ENCODE measurements around the gene EOLA1. TPM values are rescaled to one million over a fixed set of nuclear protein-coding genes. Genes with fewer than 3 reads are reported as not detected.
A peak's percentile ranks its signal among the peaks of the same experiment; 100 is the strongest.
"Not testable (repeated sequence)": the region's sequence is repeated elsewhere in the genome, so short reads cannot be mapped to it uniquely, and the experiment has no call there.

The EOLA1 gene
- total RNA-seq, 4 donors from 2014 or later, result 9.7 to 20.7 (median 11.6) TPM

- 75 to 97% methylated on average over 4 to 5 of the region's 7 CpGs for WGBS, 2 donors (ENCODE audit: low coverage in 1 of 2)
- no peak for ATAC-seq
- TF ChIP-seq EP300 (IDR thresholded peaks at IDR 0.05) (no peak), CTCF (IDR thresholded peaks at IDR 0.05) (no peak), POLR2AphosphoS5 (IDR thresholded peaks at IDR 0.05) (no peak), POLR2A (IDR thresholded peaks at IDR 0.05) (no peak)
- Histone ChIP-seq H3K4me1 (no peaks in the 10 kb centered on the region), H3K4me3 (no peak overlapping the region), H3K9me3 (no peaks in the 10 kb centered on the region), H3K36me3 (no peaks in the 10 kb centered on the region), H3K27ac (no peak overlapping the region), H3K27me3 (no peaks in the 10 kb centered on the region)
Measured at GRCh38 chrX:149571770-149572169, 31.0 kb downstream of the EOLA1 start.

- Histone ChIP-seq H3K4me1 (no peaks in the 10 kb centered on the region), H3K27me3 (no peaks in the 10 kb centered on the region), H3K4me3 (no peak overlapping the region), H3K27ac (no peak overlapping the region), H3K9me3 (no peaks in the 10 kb centered on the region), H3K36me3 (no peaks in the 10 kb centered on the region)
- TF ChIP-seq EP300 (IDR thresholded peaks at IDR 0.05) (no peak), POLR2A (IDR thresholded peaks at IDR 0.05) (no peak), POLR2AphosphoS5 (IDR thresholded peaks at IDR 0.05) (no peak), CTCF (IDR thresholded peaks at IDR 0.05) (no peak)
- WGBS, 2 donors (ENCODE audit: low coverage in 1 of 2), result 0 to 11% methylated on average over 1 of the region's 1 CpG
- ATAC-seq, result no peak
Measured at GRCh38 chrX:149572743-149573142, 31.9 kb downstream of the EOLA1 start.

GRCh38 chrX:149573456-149573855 is 32.6 kb downstream of the EOLA1 start:
- not testable (repeated sequence) for H3K27ac ChIP-seq, H3K4me3 ChIP-seq, H3K36me3 ChIP-seq, ATAC-seq, H3K27me3 ChIP-seq, H3K9me3 ChIP-seq, H3K4me1 ChIP-seq
- no CpG with 5 or more reads among the region's 1 CpG for WGBS, 2 donors (ENCODE audit: low coverage in 1 of 2)

GRCh38 chrX:149585631-149586030 is 44.8 kb downstream of the EOLA1 start:
- ATAC-seq, result peak; percentile 7
- H3K4me3 ChIP-seq, H3K9me3 ChIP-seq, H3K4me1 ChIP-seq, H3K27me3 ChIP-seq, H3K27ac ChIP-seq, H3K36me3 ChIP-seq: not testable (repeated sequence)
- WGBS, 2 donors (ENCODE audit: low coverage in 1 of 2), result no CpG with 5 or more reads among the region's 17 CpGs

- H3K27ac ChIP-seq, H3K4me3 ChIP-seq, H3K4me1 ChIP-seq, ATAC-seq, H3K9me3 ChIP-seq, H3K27me3 ChIP-seq, H3K36me3 ChIP-seq: not testable (repeated sequence)
- WGBS, 2 donors (ENCODE audit: low coverage in 1 of 2), result no CpG with 5 or more reads among the region's 12 CpGs
Measured at GRCh38 chrX:149587359-149587758, 46.5 kb downstream of the EOLA1 start, which contains the start of gene MAGEA9B. Gene MAGEA9B, minus strand, starts transcription at chrX:149587459. Its CDS starts 4,280 bp downstream, at chrX:149583179.

- H3K4me1 ChIP-seq, H3K27me3 ChIP-seq, H3K9me3 ChIP-seq, H3K27ac ChIP-seq, H3K4me3 ChIP-seq, ATAC-seq, H3K36me3 ChIP-seq: not testable (repeated sequence)
- no CpG with 5 or more reads among the region's 7 CpGs for WGBS, 2 donors (ENCODE audit: low coverage in 1 of 2)
Measured at GRCh38 chrX:149590993-149591392, 50.2 kb downstream of the EOLA1 start.

- H3K4me1 ChIP-seq, H3K9me3 ChIP-seq, ATAC-seq, H3K27ac ChIP-seq, H3K27me3 ChIP-seq, H3K4me3 ChIP-seq, H3K36me3 ChIP-seq: not testable (repeated sequence)
- no CpG with 5 or more reads among the region's 17 CpGs for WGBS, 2 donors (ENCODE audit: low coverage in 1 of 2)
Measured at GRCh38 chrX:149595214-149595613, 54.4 kb downstream of the EOLA1 start, which contains the start of gene HSFX2. Gene HSFX2, minus strand, starts transcription at chrX:149595314. Its CDS starts 614 bp downstream, at chrX:149594700.

- no CpG with 5 or more reads among the region's 7 CpGs for WGBS, 2 donors (ENCODE audit: low coverage in 1 of 2)
- H3K27me3 ChIP-seq, H3K27ac ChIP-seq, H3K4me3 ChIP-seq, ATAC-seq, H3K4me1 ChIP-seq, H3K36me3 ChIP-seq, H3K9me3 ChIP-seq: not testable (repeated sequence)
Measured at GRCh38 chrX:149595943-149596342, 55.1 kb downstream of the EOLA1 start.

Other genes starting within 250 kb of the EOLA1 start
- gene IDS, start 35.7 kb upstream of the EOLA1 start, total RNA-seq, result 100 to 1,000 TPM in 2 of 4 donors, 10 to 100 TPM in 2; 65.1 to 117 (median 97.1) TPM
- not detected for gene HSFX3, start 8.9 kb downstream of the EOLA1 start, total RNA-seq
- gene MAGEA9B, start 46.4 kb downstream of the EOLA1 start, total RNA-seq, result not detected
- not detected for gene HSFX2, start 54.3 kb downstream of the EOLA1 start, total RNA-seq
- gene TMEM185A, start 90.8 kb downstream of the EOLA1 start, total RNA-seq, result 10 to 100 TPM; 15.9 to 25.2 (median 20.4) TPM
- not detected for gene MAGEA11, start 171.0 kb downstream of the EOLA1 start, total RNA-seq
- gene HSFX1, start 233.1 kb downstream of the EOLA1 start, total RNA-seq, result 1 to 10 TPM; 1.5 to 2.3 (median 2.0) TPM
- not detected for gene MAGEA9, start 240.9 kb downstream of the EOLA1 start, total RNA-seq